Esophagus (tissue), 2 donors: ENCODE results near the gene CABP1. TPM values are rescaled to one million over a fixed set of nuclear protein-coding genes. Genes with fewer than 3 reads are reported as not detected.
A peak's percentile ranks its signal among the peaks of the same experiment; 100 is the strongest.

Source experiments
- H3K27ac ChIP-seq, 2 donors: one replicate each; pipeline ENCODE4 v1.5.1; 2013; ENCODE audit warnings: low read depth in 2 of 2, mild to moderate bottlenecking in 2 of 2, inconsistent platforms in 1 of 2, low read length in 1 of 2, moderate library complexity in 1 of 2
- H3K27me3 ChIP-seq, 2 donors: one replicate each; pipeline ENCODE4 v1.6.1; 2013; ENCODE audit warnings: low read length in 2 of 2, control low read depth in 1 of 2, mild to moderate bottlenecking in 1 of 2; ENCODE audit not compliant: insufficient read depth in 2 of 2, control insufficient read depth in 1 of 2
- H3K36me3 ChIP-seq, 2 donors: one replicate each; pipeline ENCODE4 v1.6.1; 2013; ENCODE audit warnings: low read length in 1 of 2; ENCODE audit not compliant: control insufficient read depth in 2 of 2, insufficient read depth in 2 of 2
- H3K4me1 ChIP-seq, 2 donors: one replicate each; pipeline ENCODE4 v1.6.1; 2013; ENCODE audit warnings: low read length in 1 of 2; ENCODE audit not compliant: control insufficient read depth in 2 of 2, insufficient read depth in 2 of 2
- H3K4me3 ChIP-seq, 2 donors: one replicate each; pipeline ENCODE4 v1.5.1; 2013; ENCODE audit warnings: low read length in 2 of 2, mild to moderate bottlenecking in 2 of 2, low read depth in 1 of 2, moderate library complexity in 1 of 2
- H3K9me3 ChIP-seq, 2 donors: one replicate each; pipeline ENCODE4 v1.6.1; 2013; ENCODE audit warnings: mild to moderate bottlenecking in 2 of 2, low read depth in 1 of 2, low read length in 1 of 2, moderate library complexity in 1 of 2; ENCODE audit not compliant: control insufficient read depth in 2 of 2, insufficient read depth in 1 of 2
- WGBS, 2 donors: extraction: QIAGEN DNeasy Blood & Tissue Kit; methylation state at CpG; one replicate each; pipeline ENCODE4 v1.1.7; 2013; 5-methylcytosine and 5-hydroxymethylcytosine counted together
- polyA plus RNA-seq, 2 donors: library from polyadenylated mRNA; stranded (reverse); fragments of 200-250 nt; gene quantifications; one replicate each; pipeline ENCODE4 v1.2.3, GENCODE V29; 2013
- donor health status: healthy with polysubstance abuse.
- donor health status: Bipolar disorder and iron deficiency.

The CABP1 gene
- polyA plus RNA-seq, 2 donors, result 0.48 to 1.1 TPM

DNA sequence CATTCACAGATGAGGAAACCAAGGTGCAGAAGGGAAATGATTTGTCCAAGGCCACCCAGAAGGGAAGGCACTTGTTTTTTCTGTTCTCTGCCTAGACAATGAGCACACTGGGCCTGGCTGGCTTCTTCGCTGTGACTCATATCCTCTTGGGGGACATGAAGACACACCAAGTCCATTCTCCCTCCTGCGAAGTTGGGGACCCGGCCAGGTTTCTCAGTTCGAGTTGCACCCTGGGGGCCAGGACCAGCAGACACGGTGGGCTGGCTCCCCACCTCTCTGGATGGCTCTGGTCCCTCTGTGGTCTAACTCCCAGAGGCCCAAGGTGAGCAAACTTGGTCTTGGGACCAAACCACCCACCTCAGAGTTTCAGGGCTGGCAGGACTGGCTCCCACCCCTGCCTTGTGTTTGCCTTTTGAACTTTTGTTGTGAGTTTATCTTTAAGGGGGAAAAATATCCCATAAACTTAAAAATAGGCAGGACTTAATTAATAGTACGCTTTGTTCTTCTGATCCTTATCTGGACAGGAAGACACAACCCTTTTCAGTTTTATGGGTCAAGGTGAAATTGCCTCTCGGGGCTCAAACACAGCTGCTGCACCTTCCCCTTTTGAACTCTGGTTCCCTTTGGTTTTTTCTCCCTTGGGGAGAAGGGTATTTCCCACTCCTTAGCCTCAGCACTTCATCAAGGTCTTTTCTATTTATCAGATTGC lies 37.5 kb downstream of the CABP1 start:
- H3K4me3 ChIP-seq, result no peak overlapping the region
- H3K9me3 ChIP-seq, result no peaks in the 10 kb centered on the region
- peak overlapping the region in 1 of 2 donors; percentile 28 for H3K27ac ChIP-seq
- H3K27me3 ChIP-seq, result no peaks in the 10 kb centered on the region
- no peaks in the 10 kb centered on the region for H3K4me1 ChIP-seq
- no peaks in the 10 kb centered on the region for H3K36me3 ChIP-seq
- WGBS, 2 donors, result 52 to 65% methylated on average over 7 of the region's 7 CpGs

DNA sequence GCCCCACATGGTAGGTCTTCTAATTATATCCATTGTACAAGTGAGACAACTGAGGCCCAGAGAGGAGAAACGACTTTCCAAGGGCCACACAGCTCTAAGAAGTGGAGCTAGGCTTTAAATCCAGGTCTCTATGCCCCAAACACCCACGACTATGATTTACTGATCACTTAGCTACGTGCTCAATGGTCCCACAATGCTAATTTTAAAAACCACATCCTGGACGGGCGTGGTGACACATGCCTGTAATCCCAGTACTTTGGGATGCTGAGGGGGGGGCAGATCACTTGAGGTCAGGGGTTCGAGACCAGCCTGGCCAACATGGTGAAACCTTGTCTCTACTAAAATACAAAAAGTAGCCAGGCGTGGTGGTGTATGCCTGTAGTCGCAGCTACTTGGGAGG lies 38.1 kb downstream of the CABP1 start:
- H3K27ac ChIP-seq, result peak overlapping the region in 1 of 2 donors; percentile 5
- no peaks in the 10 kb centered on the region for H3K9me3 ChIP-seq
- H3K27me3 ChIP-seq, result no peaks in the 10 kb centered on the region
- H3K36me3 ChIP-seq, result no peaks in the 10 kb centered on the region
- no peak overlapping the region for H3K4me3 ChIP-seq
- no peaks in the 10 kb centered on the region for H3K4me1 ChIP-seq
- 68 to 71% methylated on average over 8 of the region's 8 CpGs for WGBS, 2 donors

DNA sequence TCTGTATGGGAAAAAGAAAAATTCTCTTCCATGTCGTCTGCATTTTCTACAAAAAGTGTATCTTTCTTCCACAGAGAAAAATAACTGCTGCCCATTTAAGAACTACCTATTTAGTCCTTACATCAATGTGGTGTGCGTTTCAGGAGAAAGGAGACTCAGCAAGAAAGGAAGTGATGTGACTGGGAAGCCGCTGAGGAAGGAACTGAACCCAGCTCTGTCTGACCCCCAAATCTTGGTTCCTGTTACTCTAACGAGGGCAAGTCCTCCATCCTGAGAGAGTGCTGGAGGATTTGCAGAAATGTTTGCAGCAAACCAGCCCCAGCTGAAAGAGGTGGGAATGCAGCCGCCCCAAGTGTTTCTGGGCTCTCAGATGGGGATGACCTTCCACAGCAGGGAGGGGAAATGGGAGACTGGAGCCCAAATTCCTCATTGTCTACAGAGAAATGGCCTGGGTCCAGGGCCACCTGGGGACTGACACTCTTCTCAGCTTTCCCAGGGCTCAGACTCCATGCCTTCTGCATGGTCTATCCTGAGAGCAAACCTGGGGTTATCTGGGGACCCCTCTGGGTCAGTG lies 39.8 kb downstream of the CABP1 start:
- H3K27ac ChIP-seq, result no peak overlapping the region
- 60 to 63% methylated on average over 5 of the region's 5 CpGs for WGBS, 2 donors
- H3K27me3 ChIP-seq, result no peaks in the 10 kb centered on the region
- H3K4me3 ChIP-seq, result no peak overlapping the region
- H3K9me3 ChIP-seq, result no peaks in the 10 kb centered on the region
- no peaks in the 10 kb centered on the region for H3K4me1 ChIP-seq
- H3K36me3 ChIP-seq, result no peaks in the 10 kb centered on the region

DNA sequence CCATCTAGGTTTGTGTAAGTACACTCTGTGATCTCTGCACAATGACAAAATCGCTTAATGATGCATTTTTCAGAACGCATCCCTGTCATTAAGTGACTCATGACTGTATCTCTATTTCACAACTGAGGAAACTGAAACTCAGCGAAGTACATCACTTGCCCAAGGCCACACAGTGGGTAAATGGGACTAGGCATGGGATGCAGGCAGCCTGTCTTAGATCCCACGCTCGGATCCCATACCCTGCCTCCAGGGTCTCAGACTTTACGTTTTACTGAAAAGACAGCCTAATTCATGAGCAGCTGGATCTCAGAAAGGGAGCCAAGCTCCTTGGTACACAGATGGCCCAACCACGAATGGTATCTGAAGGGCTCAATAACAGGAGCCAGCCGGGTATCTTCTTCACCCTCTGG lies 44.1 kb downstream of the CABP1 start:
- H3K27ac ChIP-seq, result no peak overlapping the region
- H3K9me3 ChIP-seq, result no peaks in the 10 kb centered on the region
- no peaks in the 10 kb centered on the region for H3K27me3 ChIP-seq
- H3K4me3 ChIP-seq, result no peak overlapping the region
- H3K4me1 ChIP-seq, result peaks cover 0 to 6% of the 10 kb centered on the region in 2 donors
- H3K36me3 ChIP-seq, result no peaks in the 10 kb centered on the region
- WGBS, 2 donors, result 57 to 67% methylated on average over 8 of the region's 8 CpGs

DNA sequence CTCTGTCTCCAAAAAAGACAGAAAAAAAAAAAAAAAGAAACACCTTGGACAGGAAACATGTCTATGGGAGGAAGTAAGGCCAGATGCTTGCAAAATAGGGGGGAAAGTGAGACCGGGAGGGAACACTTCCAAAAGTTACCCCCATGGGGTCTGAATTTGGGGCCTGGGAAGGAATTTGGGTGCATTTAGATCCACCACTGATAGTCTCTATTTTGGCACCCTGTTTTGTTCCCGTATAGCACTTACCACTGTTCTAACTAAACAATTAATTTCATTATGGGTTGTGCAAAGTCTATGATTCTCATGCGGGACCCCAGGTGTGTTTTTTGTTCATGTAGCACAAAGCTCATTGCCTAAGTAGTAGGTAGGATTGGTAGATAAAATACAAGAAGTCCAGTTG lies 45.1 kb downstream of the CABP1 start:
- no peaks in the 10 kb centered on the region for H3K27me3 ChIP-seq
- WGBS, 2 donors, result 67% methylated on average over 3 of the region's 3 CpGs
- H3K36me3 ChIP-seq, result no peaks in the 10 kb centered on the region
- no peak overlapping the region for H3K4me3 ChIP-seq
- H3K27ac ChIP-seq, result no peak overlapping the region
- peaks cover 0 to 6% of the 10 kb centered on the region in 2 donors for H3K4me1 ChIP-seq
- no peaks in the 10 kb centered on the region for H3K9me3 ChIP-seq

DNA sequence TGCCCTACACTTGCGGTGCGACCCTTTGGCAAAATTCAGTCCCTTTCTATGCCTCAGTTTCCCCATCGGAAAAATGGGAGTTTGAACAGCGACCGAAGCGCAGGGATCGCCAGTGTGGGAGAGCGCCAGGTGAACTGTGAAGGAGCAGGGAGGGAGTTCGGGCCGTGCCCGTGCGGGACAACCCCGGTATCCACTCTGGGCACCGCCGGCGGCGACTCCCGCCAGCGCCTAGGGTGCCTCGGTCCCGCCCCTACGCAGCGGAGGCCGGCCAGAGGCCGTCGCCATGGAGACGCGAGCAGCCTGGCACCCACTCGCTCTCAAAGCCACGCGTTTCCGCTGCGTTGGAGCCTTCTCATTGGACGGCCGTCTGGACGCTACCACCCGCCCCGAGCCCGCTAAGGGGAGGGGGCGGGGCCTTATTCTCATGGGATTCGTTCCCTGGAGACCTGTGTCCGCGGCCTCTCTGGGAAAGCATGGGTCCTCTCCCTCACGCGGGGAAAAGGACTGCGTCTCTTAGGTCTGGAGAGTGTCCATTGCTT lies 45.8 kb downstream of the CABP1 start:
- Histone ChIP-seq H3K4me1 (peaks cover 0 to 6% of the 10 kb centered on the region in 2 donors), H3K27ac (peak overlapping the region; percentile 90 to 97), H3K36me3 (peaks cover 0 to 2% of the 10 kb centered on the region in 2 donors), H3K27me3 (no peaks in the 10 kb centered on the region), H3K4me3 (peak overlapping the region; percentile 62 to 85), H3K9me3 (no peaks in the 10 kb centered on the region)
- WGBS, 2 donors, result 0 to 1% methylated on average over 43 to 46 of the region's 46 CpGs

DNA sequence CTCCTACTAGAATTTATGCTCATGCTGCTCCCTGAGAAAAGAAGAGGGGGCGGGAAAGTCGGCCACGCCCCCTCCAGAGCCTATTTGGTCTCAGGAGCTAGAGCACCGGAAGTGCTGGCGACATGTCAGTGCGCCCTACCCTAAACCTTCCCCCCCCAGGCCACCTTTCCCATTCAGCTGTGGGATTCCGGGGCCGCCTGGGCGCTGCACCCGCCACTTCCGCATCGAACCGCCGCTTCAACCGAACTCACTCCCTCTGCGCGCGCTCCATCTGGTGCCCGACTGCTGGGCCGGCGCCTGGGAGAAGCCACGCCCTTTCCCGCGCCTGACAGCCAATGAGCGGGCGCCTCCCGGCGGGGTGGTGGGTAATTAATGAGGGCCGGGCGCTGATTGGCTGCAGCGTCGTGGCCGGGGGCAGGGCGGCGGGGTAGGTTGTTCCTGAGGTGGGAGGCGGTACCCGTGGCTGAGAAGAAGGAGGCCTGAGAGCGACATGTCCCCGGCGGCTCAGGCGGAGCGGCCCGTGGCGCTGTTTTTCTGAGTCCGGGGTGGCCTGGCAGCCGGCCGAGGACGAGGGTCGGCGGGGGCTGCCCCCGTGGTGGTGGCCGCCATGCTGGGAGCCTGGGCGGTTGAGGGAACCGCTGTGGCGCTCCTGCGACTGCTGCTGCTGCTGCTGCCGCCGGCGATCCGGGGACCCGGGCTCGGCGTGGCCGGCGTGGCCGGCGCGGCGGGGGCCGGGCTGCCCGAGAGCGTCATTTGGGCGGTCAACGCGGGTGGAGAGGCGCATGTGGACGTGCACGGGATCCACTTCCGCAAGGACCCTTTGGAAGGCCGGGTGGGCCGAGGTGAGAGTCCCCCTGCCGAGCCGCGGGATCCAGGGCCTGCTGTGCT lies 46.5 kb downstream of the CABP1 start, which contains the start of gene MLEC:
MLEC (plus strand) TSS at position 460 of the 888 bp plus-strand sequence; CDS start at position 608, 148 bp downstream.
- H3K4me3 ChIP-seq, result peak within 1 kb of the TSS; percentile 85 to 95
- 0 to 1% methylated on average over 79 to 84 of the region's 84 CpGs for WGBS, 2 donors
- H3K27ac ChIP-seq, result peak within 1 kb of the TSS; percentile 90 to 97
- H3K4me1 ChIP-seq, result peaks cover 0 to 6% of the 10 kb centered on the region in 2 donors
- H3K36me3 ChIP-seq, result peaks cover 0 to 2% of the 10 kb centered on the region in 2 donors
- no peaks in the 10 kb centered on the region for H3K27me3 ChIP-seq
- H3K9me3 ChIP-seq, result no peaks in the 10 kb centered on the region

DNA sequence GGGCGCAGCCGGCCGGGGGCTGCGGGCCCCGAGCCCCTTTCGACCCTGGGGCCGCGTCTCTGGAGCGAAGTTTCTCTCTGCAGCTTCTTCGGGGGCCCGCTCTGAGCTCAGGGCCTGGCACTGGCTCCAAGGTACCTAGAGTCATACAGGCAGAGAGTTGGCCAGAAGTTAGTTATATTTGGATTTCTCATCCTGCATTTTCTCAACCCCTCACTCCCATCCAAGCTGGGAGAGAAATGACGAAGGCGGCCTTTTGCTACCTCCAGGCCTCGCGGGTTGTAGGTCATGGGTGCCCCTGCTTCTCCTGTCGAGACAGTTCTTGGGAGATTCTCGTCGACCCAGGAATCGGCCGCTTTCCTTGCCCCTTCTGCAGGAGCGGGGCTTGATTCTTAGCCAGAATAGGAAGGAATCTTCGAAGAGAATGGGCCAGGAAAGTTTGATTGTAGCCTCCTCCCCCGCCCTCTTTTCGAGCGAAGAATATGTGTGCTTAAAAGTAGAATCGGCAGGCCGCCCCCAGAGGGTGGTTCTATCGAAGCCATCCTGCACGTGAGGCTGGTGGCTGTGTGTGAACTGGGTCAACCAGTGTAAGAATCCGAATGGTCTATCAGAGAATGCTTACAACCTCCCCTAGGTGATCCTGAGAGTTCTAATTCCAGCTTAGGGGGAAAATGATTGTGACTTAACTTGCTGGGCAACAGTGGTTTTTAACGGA lies 47.3 kb downstream of the CABP1 start:
- Histone ChIP-seq H3K4me1 (peaks cover 0 to 6% of the 10 kb centered on the region in 2 donors), H3K27ac (peak overlapping the region; percentile 87 to 97), H3K27me3 (no peaks in the 10 kb centered on the region), H3K9me3 (no peaks in the 10 kb centered on the region), H3K4me3 (peak overlapping the region; percentile 85 to 95), H3K36me3 (peaks cover 0 to 2% of the 10 kb centered on the region in 2 donors)
- WGBS, 2 donors, result 0 to 1% methylated on average over 28 to 31 of the region's 31 CpGs
